ENCODE data around the gene SLC22A7. TPM values are rescaled to one million over a fixed set of nuclear protein-coding genes. Genes with fewer than 3 reads are reported as not detected.

The SLC22A7 gene, protein sequence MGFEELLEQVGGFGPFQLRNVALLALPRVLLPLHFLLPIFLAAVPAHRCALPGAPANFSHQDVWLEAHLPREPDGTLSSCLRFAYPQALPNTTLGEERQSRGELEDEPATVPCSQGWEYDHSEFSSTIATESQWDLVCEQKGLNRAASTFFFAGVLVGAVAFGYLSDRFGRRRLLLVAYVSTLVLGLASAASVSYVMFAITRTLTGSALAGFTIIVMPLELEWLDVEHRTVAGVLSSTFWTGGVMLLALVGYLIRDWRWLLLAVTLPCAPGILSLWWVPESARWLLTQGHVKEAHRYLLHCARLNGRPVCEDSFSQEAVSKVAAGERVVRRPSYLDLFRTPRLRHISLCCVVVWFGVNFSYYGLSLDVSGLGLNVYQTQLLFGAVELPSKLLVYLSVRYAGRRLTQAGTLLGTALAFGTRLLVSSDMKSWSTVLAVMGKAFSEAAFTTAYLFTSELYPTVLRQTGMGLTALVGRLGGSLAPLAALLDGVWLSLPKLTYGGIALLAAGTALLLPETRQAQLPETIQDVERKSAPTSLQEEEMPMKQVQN
- not detected in 5 replicates for total RNA-seq (2022; extraction: Qiagen RNA extraction)

DNA sequence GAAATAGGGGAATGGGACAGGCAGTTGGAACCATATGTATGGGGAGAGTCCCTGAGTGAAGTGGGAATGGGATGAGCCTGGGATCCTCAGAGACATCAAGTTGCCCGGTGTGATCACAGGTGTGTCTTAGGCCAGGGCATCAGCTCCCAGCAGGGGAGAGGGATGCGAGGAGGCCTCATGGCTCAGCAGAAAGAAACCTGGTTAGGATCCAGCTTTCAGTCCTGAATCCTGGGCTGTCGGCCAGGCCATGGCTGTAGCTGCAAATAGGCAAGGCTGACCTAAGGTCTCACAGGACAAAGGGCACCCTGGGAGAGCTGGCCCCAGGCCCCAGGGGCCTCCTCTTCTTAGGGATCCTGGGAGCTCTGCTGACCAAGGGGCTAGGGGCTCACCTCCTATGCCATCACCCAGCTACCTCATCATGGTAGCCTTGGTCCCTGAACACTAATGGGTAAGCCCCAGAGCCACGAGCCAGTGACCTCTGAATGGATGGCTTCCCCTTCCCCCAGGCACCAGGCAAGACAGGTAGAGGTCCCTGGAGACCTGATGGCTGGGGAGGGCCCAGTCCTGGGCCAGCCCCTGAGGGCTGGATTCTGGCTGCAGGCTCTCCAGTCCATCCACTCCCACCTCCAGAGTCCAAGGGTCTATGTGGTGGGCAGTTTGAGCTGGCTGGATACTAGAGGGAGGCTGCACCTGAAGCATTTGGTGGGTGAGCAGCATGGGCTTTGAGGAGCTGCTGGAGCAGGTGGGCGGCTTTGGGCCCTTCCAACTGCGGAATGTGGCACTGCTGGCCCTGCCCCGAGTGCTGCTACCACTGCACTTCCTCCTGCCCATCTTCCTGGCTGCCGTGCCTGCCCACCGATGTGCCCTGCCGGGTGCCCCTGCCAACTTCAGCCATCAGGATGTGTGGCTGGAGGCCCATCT lies at the start of gene SLC22A7:
SLC22A7 (plus strand) TSS at position 617 of the 921 bp plus-strand sequence; CDS start at position 716, 99 bp downstream.

DNA sequence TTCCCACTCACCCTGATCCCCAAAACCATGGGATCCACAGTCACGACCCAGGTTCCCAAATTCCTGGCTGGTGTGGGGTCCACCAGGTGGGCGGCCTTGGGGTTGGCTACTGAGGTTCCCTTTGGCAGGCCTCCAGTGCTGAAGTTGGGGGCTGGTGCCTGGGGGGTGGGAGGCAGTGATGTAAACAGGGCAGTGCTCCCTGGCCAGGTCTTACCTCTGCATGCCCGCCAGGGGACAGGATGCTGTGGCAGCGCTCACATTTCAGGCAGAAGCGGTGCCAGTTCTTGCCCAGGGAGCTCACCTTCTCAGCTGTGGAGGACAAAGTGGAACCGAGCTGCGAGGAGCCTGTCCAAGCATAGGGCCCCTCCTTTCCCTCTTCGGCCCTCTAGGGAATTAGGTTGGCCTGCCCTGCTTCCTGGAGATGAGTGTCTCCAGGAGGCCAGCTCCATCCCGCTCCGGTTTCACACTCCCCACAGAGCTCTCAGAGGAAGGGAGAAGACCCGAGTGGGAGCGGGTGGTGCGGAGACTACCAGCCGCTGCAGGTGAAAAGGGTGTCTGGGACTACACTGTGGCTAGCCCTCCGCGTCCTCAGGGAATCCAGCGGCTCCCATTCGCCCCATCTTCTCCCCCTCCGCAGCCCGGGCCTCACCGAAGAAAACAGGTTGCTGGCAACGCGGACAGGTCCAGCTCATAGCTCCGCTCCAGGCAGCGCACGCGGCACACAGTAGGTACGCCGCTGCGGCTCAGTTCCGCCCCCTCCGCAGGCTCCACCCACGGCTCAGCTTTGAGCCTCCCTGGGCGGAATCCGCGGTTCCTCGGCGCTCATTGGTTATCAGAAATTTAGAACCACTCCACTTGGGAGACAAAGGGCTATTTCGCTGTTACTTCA lies 10.3 kb downstream of the SLC22A7 start, which contains the start of gene CRIP3:
CRIP3 (minus strand) TSS at position 726 of the 889 bp plus-strand sequence; CDS start at position 692, 34 bp downstream.

Other genes starting within 250 kb of the SLC22A7 start
- gene CUL7, start 244.4 kb upstream of the SLC22A7 start, total RNA-seq (2022; extraction: Qiagen RNA extraction) = 6.5 to 8.8 TPM (median 7.8 TPM) in 5 replicates
- 52.9 to 63.2 TPM (median 55.8 TPM) in 5 replicates for gene MRPL2, start 238.8 kb upstream of the SLC22A7 start, total RNA-seq (2022; extraction: Qiagen RNA extraction)
- 6.3 to 8.2 TPM (median 6.7 TPM) in 5 replicates for gene KLC4, start 238.6 kb upstream of the SLC22A7 start, total RNA-seq (2022; extraction: Qiagen RNA extraction)
- gene PTK7, start 221.9 kb upstream of the SLC22A7 start, total RNA-seq (2022; extraction: Qiagen RNA extraction) = 3.9 to 5.1 TPM (median 4.6 TPM) in 5 replicates
- gene SRF, start 127.0 kb upstream of the SLC22A7 start, total RNA-seq (2022; extraction: Qiagen RNA extraction) = 13.9 to 17.0 TPM (median 15.7 TPM) in 5 replicates
- gene CUL9, start 116.1 kb upstream of the SLC22A7 start, total RNA-seq (2022; extraction: Qiagen RNA extraction) = 7.7 to 9.5 TPM (median 8.8 TPM) in 5 replicates
- 64.3 to 99.4 TPM (median 97.9 TPM) in 5 replicates for gene DNPH1, start 68.8 kb upstream of the SLC22A7 start, total RNA-seq (2022; extraction: Qiagen RNA extraction)
- gene TTBK1, start 54.8 kb upstream of the SLC22A7 start, total RNA-seq (2022; extraction: Qiagen RNA extraction) = 0.05 to 0.07 TPM (median 0.06 TPM) in 5 replicates
- 0.31 to 0.45 TPM (median 0.37 TPM) in 4 of 5 replicates, not detected in the other for gene CRIP3, start 10.6 kb downstream of the SLC22A7 start, total RNA-seq (2022; extraction: Qiagen RNA extraction)
- 3.6 to 6.7 TPM (median 5.0 TPM) in 5 replicates for gene ZNF318, start 71.4 kb downstream of the SLC22A7 start, total RNA-seq (2022; extraction: Qiagen RNA extraction)
- gene ABCC10, start 129.3 kb downstream of the SLC22A7 start, total RNA-seq (2022; extraction: Qiagen RNA extraction) = 7.7 to 10.6 TPM (median 9.2 TPM) in 5 replicates
- 5.6 to 8.1 TPM (median 7.6 TPM) in 5 replicates for gene DLK2, start 157.3 kb downstream of the SLC22A7 start, total RNA-seq (2022; extraction: Qiagen RNA extraction)
- gene TJAP1, start 179.3 kb downstream of the SLC22A7 start, total RNA-seq (2022; extraction: Qiagen RNA extraction) = 17.8 to 19.6 TPM (median 18.8 TPM) in 5 replicates
- gene LRRC73, start 212.1 kb downstream of the SLC22A7 start, total RNA-seq (2022; extraction: Qiagen RNA extraction) = 0.71 to 1.4 TPM (median 1.1 TPM) in 5 replicates
- 64.0 to 74.4 TPM (median 71.7 TPM) in 5 replicates for gene YIPF3, start 218.7 kb downstream of the SLC22A7 start, total RNA-seq (2022; extraction: Qiagen RNA extraction)
- 44.0 to 54.8 TPM (median 47.0 TPM) in 5 replicates for gene POLR1C, start 218.8 kb downstream of the SLC22A7 start, total RNA-seq (2022; extraction: Qiagen RNA extraction)